Thyroid gland (tissue), 4 donors: ENCODE measurements around the gene PNLIPRP3. TPM values are rescaled to one million over a fixed set of nuclear protein-coding genes. Genes with fewer than 3 reads are reported as not detected.

Experiments
- DNase-seq, 2 donors: peaks; one replicate each; pipeline ENCODE4 v3.0.0-alpha.2; 2019
- H3K27ac ChIP-seq, 3 donors: fragments of 200-600 bp; sonication (generic); 1 replicate in 2 of 3; 2 replicates in 1 of 3; pipeline ENCODE4 v1.5.1; 2016 to 2019; ENCODE audit warnings: mild to moderate bottlenecking in 1 of 3, moderate library complexity in 1 of 3
- H3K27me3 ChIP-seq: fragments of 200-600 bp; sonication (generic); one replicate; pipeline ENCODE4 v1.5.1; 2019
- H3K36me3 ChIP-seq, 2 donors: fragments of 200-600 bp; sonication (generic); one replicate each; pipeline ENCODE4 v1.5.1; 2016 to 2019
- H3K4me1 ChIP-seq, 2 donors: fragments of 200-600 bp; sonication (generic); one replicate each; pipeline ENCODE4 v1.5.1; 2017 to 2019
- H3K4me3 ChIP-seq, 3 donors: fragments of 200-600 bp; sonication (generic); replicated peaks in 1 of 3; 1 replicate in 2 of 3; 2 replicates in 1 of 3; pipeline ENCODE4 v1.5.1; 2016; ENCODE audit warnings: mild to moderate bottlenecking in 1 of 3
- H3K9me3 ChIP-seq: fragments of 200-600 bp; sonication (generic); one replicate; pipeline ENCODE4 v1.5.1; 2017
- CTCF ChIP-seq, 6 experiments: fragments of 200-600 bp in 3 of 6; fragments of 450-650 bp in 3 of 6; sonication (generic) in 3 of 6; IDR thresholded peaks; one replicate each; pipeline ENCODE4 v1.5.1; 2016 to 2019; ENCODE audit warnings: antibody characterized with exemption in 6 of 6, mild to moderate bottlenecking in 2 of 6, inconsistent platforms in 1 of 6, moderate library complexity in 1 of 6
- POLR2A ChIP-seq, 2 donors: fragments of 450-650 bp; IDR thresholded peaks; one replicate each; pipeline ENCODE4 v1.6.1; 2017; ENCODE audit warnings: antibody characterized with exemption in 2 of 2, mild to moderate bottlenecking in 2 of 2, moderate library complexity in 1 of 2
- WGBS, 2 donors: methylation state at CpG; one replicate each; pipeline ENCODE4 v1.1.5; 2017; 5-methylcytosine and 5-hydroxymethylcytosine counted together
- intact Hi-C: fragments of 100-400 bp; cut with DNase I; formaldehyde crosslinking; loops from one replicate; pipeline ENCODE4 v1.15.1; 2023
- small RNA-seq: library from RNA; depleted of rRNA; stranded (forward); fragments of <200 nt; gene quantifications from one replicate; pipeline ENCODE3, GENCODE V24; 2016
- total RNA-seq, 4 donors: library from RNA; depleted of rRNA; stranded (reverse); fragments of >200 nt; gene quantifications; one replicate each; pipeline ENCODE4 v1.2.3, GENCODE V29; 2016

PNLIPRP3 gene
- total RNA-seq, 4 donors from 2014 or later = 0.11 to 0.46 (median 0.27) TPM; not detected in 1

- no peaks in the 10 kb centered on the region for H3K4me1 ChIP-seq
- H3K27ac ChIP-seq = no peak overlapping the region
- WGBS, 2 donors = 86 to 94% methylated on average over 3 of the region's 3 CpGs
- no peak for DNase-seq
- intact Hi-C loops = no loop called here
- H3K4me3 ChIP-seq = no peak overlapping the region
- no peaks in the 10 kb centered on the region for H3K36me3 ChIP-seq
- TF ChIP-seq CTCF (IDR thresholded peaks at IDR 0.05) = no peak
- no peak for TF ChIP-seq POLR2A (IDR thresholded peaks at IDR 0.05)
- H3K9me3 ChIP-seq = no peaks in the 10 kb centered on the region
- H3K27me3 ChIP-seq = no peaks in the 10 kb centered on the region
These were observed 97.1 kb downstream of the PNLIPRP3 start for GRCh38 chr10:116524736-116525135.

DNA sequence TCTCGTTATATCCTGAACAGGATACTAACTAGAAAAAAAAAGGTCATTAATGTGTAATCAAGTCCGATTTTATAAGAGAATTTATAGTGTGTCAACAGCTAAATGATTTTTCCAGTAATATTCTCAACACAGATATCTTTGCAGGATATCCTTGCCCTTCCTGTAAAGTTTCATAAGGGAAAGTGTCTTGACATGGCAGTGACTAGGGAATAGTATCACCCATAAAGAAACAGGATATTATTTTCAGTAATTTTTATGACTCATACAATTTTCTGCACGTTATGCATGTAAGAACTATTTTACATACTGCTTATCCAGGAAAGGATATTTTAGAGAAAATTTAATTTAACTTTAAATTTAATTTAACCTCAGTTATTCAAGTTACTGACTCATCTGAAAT lies 98.6 kb downstream of the PNLIPRP3 start:
- 63 to 66% methylated on average over 3 of the region's 3 CpGs for WGBS, 2 donors
- no peak for TF ChIP-seq POLR2A (IDR thresholded peaks at IDR 0.05)
- no peak for TF ChIP-seq CTCF (IDR thresholded peaks at IDR 0.05)

More for the DNA sequence above, 98.6 kb downstream of the PNLIPRP3 start:
- no peak overlapping the region for H3K4me3 ChIP-seq
- H3K36me3 ChIP-seq = no peaks in the 10 kb centered on the region
- no peaks in the 10 kb centered on the region for H3K27me3 ChIP-seq
- H3K4me1 ChIP-seq = no peaks in the 10 kb centered on the region
- no peak for DNase-seq
- intact Hi-C loops = no loop called here
- no peaks in the 10 kb centered on the region for H3K9me3 ChIP-seq
- no peak overlapping the region for H3K27ac ChIP-seq

Small RNA genes lying within 50 kb of the gene (small RNA-seq; reads per million reads assigned to genes)
- not detected for gene SNRPGP6

Other genes with a start within 250 kb of the PNLIPRP3 start
- 10 to 100 TPM in 1 of 4 donors, 1 to 10 TPM in 3; 4.4 to 18.0 (median 5.5) TPM for gene GFRA1, start 154.6 kb upstream of the PNLIPRP3 start, total RNA-seq
- gene CCDC172, start 103.4 kb upstream of the PNLIPRP3 start, total RNA-seq = not detected
- not detected for gene PNLIP, start 118.1 kb downstream of the PNLIPRP3 start, total RNA-seq
- gene PNLIPRP1, start 163.1 kb downstream of the PNLIPRP3 start, total RNA-seq = not detected
- gene PNLIPRP2, start 193.1 kb downstream of the PNLIPRP3 start, total RNA-seq = not detected